Ishikawa (cell line): ENCODE data around the gene ZBTB40.

Experiments used
- CEBPB ChIP-seq: IDR thresholded peaks from 2 replicates; pipeline ENCODE4 v1.6.1; 2012
- NFIC ChIP-seq: IDR thresholded peaks from 2 replicates; pipeline ENCODE4 v1.6.1; 2012
- TAF1 ChIP-seq: IDR thresholded peaks from 2 replicates; pipeline ENCODE4 v1.6.1; 2012; ENCODE audit warnings: low read depth, mild to moderate bottlenecking

GRCh38 chr1:22525646-22526045 is 74.0 kb downstream of the ZBTB40 start:
- TF ChIP-seq NFIC (no peak), TAF1 (no peak), CEBPB (no peak)
